Measurements from ENCODE around the gene TNFRSF9. TPM values are rescaled to one million over a fixed set of nuclear protein-coding genes. Genes with fewer than 3 reads are reported as not detected.

Gene TNFRSF9
- total RNA-seq, 3 donors from 2014 or later, result 0.59 TPM; not detected in 2

- no peak for DNase-seq (ENCODE audit: low spot score in 2 of 2)
- H3K27ac ChIP-seq, result no peak overlapping the region
- no peaks in the 10 kb centered on the region for H3K4me1 ChIP-seq
- no peaks in the 10 kb centered on the region for H3K27me3 ChIP-seq
- no peaks in the 10 kb centered on the region for H3K36me3 ChIP-seq
- no peak overlapping the region for H3K4me3 ChIP-seq
- TF ChIP-seq CTCF (IDR thresholded peaks at IDR 0.05) (no peak), POLR2A (IDR thresholded peaks at IDR 0.05) (no peak), POLR2AphosphoS5 (IDR thresholded peaks at IDR 0.05) (no peak)
- no peaks in the 10 kb centered on the region for H3K9me3 ChIP-seq
- intact Hi-C loops (cut with DNase I; ENCODE audit: low total_unique reads), result no loop called here
Measured at GRCh38 chr1:7869136-7869920, 71.3 kb downstream of the TNFRSF9 start.

- no peak for DNase-seq (ENCODE audit: low spot score in 2 of 2)
- intact Hi-C loops (cut with DNase I; ENCODE audit: low total_unique reads), result no loop called here
- no peak overlapping the region for H3K4me3 ChIP-seq
- TF ChIP-seq POLR2A (IDR thresholded peaks at IDR 0.05), result no peak
- no peak for TF ChIP-seq POLR2AphosphoS5 (IDR thresholded peaks at IDR 0.05)
- TF ChIP-seq CTCF (IDR thresholded peaks at IDR 0.05), result no peak
- H3K4me1 ChIP-seq, result no peaks in the 10 kb centered on the region
- no peaks in the 10 kb centered on the region for H3K9me3 ChIP-seq
- no peaks in the 10 kb centered on the region for H3K27me3 ChIP-seq
- no peak overlapping the region for H3K27ac ChIP-seq
- H3K36me3 ChIP-seq, result no peaks in the 10 kb centered on the region
Measured at GRCh38 chr1:7868070-7868780, 72.4 kb downstream of the TNFRSF9 start.

GRCh38 chr1:7865978-7866377 is 74.7 kb downstream of the TNFRSF9 start:
- Histone ChIP-seq H3K4me1 (no peaks in the 10 kb centered on the region), H3K27ac (no peak overlapping the region), H3K36me3 (no peaks in the 10 kb centered on the region), H3K27me3 (no peaks in the 10 kb centered on the region), H3K4me3 (no peak overlapping the region), H3K9me3 (no peaks in the 10 kb centered on the region)
- TF ChIP-seq CTCF (IDR thresholded peaks at IDR 0.05), result no peak
- TF ChIP-seq POLR2AphosphoS5 (IDR thresholded peaks at IDR 0.05), result no peak
- TF ChIP-seq POLR2A (IDR thresholded peaks at IDR 0.05), result no peak
- intact Hi-C loops (cut with DNase I; ENCODE audit: low total_unique reads), result no loop called here
- DNase-seq (ENCODE audit: low spot score in 2 of 2), result no peak

Other genes starting within 250 kb of the TNFRSF9 start
- gene VAMP3, start 169.5 kb downstream of the TNFRSF9 start, total RNA-seq, result 100 to 1,000 TPM in 1 of 3 donors, 10 to 100 TPM in 2; 75.7 to 167 (median 81.2) TPM
- gene PER3, start 156.5 kb downstream of the TNFRSF9 start, total RNA-seq, result 10 to 100 TPM; 15.4 to 22.9 (median 16.0) TPM
- 1 to 10 TPM in 1 of 3 donors, not detected in 2; 1.6 TPM for gene UTS2, start 87.8 kb downstream of the TNFRSF9 start, total RNA-seq
- gene PARK7, start 20.9 kb upstream of the TNFRSF9 start, total RNA-seq, result 100 to 1,000 TPM; 205 to 227 (median 213) TPM
- gene ERRFI1, start 85.5 kb upstream of the TNFRSF9 start, total RNA-seq, result 100 to 1,000 TPM; 207 to 550 (median 379) TPM

Measured in breast epithelium (tissue), 4 donors.